DND-41 (cell line): ENCODE results near the gene NUDT21.

ENCODE experiments used
- CTCF ChIP-seq: IDR thresholded peaks from 2 replicates; pipeline ENCODE4 v1.5.1; 2012; ENCODE audit warnings: borderline replicate concordance, low read length, moderate library complexity, mild to moderate bottlenecking; ENCODE audit not compliant: poor library complexity, severe bottlenecking; ENCODE audit errors: extremely low read depth
- EZH2 ChIP-seq: IDR thresholded peaks from 3 replicates; pipeline ENCODE4 v1.6.1; 2012; ENCODE audit warnings: borderline replicate concordance, low read depth, mild to moderate bottlenecking, moderate library complexity, low read length, inconsistent platforms; ENCODE audit not compliant: severe bottlenecking

GRCh38 chr16:56447286-56447685 lies 3.8 kb downstream of the NUDT21 start:
- TF ChIP-seq CTCF (no peak), EZH2 (no peak)
